Loucy (cell line): ENCODE results near the gene C2CD5.

Experiments
- EZH2phosphoT487 ChIP-seq: fragments of 200-600 bp; IDR thresholded peaks from 2 replicates; pipeline ENCODE4 v1.6.1; 2018; ENCODE audit warnings: antibody characterized with exemption, mild to moderate bottlenecking, moderate library complexity, borderline replicate concordance
- TF ChIP-seq, protein P1 (sequence below): fragments of 200-600 bp; sonication (generic); conservative IDR thresholded peaks from 2 replicates; pipeline ENCODE4 v1.5.1; 2014; ENCODE audit warnings: mild to moderate bottlenecking, antibody characterized with exemption, low read length

DNA sequence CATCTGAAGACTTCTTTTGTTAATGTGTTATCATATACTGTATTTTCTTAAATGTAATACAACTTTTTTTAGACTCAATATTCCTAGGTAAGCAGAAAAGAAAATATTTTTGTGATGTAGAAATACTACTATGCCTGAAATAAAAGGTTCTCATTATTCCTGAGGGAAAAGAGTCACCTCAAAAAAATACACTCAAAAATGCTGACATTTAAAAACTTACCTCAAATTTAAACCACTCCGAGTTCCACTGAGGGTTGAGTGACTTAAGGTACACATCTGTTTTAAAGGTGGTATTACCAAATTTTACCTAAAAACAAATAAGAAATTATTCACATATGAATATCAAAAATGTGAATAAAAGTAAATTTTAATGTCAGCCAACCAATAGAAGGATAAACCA lies 9.3 kb downstream of the C2CD5 start:
- TF ChIP-seq, protein P1, sequence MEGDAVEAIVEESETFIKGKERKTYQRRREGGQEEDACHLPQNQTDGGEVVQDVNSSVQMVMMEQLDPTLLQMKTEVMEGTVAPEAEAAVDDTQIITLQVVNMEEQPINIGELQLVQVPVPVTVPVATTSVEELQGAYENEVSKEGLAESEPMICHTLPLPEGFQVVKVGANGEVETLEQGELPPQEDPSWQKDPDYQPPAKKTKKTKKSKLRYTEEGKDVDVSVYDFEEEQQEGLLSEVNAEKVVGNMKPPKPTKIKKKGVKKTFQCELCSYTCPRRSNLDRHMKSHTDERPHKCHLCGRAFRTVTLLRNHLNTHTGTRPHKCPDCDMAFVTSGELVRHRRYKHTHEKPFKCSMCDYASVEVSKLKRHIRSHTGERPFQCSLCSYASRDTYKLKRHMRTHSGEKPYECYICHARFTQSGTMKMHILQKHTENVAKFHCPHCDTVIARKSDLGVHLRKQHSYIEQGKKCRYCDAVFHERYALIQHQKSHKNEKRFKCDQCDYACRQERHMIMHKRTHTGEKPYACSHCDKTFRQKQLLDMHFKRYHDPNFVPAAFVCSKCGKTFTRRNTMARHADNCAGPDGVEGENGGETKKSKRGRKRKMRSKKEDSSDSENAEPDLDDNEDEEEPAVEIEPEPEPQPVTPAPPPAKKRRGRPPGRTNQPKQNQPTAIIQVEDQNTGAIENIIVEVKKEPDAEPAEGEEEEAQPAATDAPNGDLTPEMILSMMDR, result no peak
- TF ChIP-seq EZH2phosphoT487, result no peak
